HG02943 (cell line): ENCODE measurements around the gene CCDC54.
"Not testable (repeated sequence)": the region's sequence is repeated elsewhere in the genome, so short reads cannot be mapped to it uniquely, and the experiment has no call there.

Experiments used
- ATAC-seq: cut with Tn5 transposase; IDR thresholded peaks from one replicate; pipeline ENCODE4 v1.9.1; 2021; ENCODE audit warnings: mild to moderate bottlenecking, low read depth, moderate library complexity; ENCODE audit not compliant: unreplicated experiment

Gene CCDC54

GRCh38 chr3:107377151-107377550 lies at the start of gene CCDC54:
Gene CCDC54, plus strand, starts transcription at chr3:107377439. Its CDS starts 149 bp downstream, at chr3:107377588.
- no peak for ATAC-seq

GRCh38 chr3:107328069-107328468 lies 49.2 kb upstream of the CCDC54 start:
- no peak for ATAC-seq

GRCh38 chr3:107329088-107329487 lies 48.2 kb upstream of the CCDC54 start:
- ATAC-seq: no peak

- ATAC-seq: not testable (repeated sequence)
These were observed 37.5 kb upstream of the CCDC54 start for GRCh38 chr3:107339690-107340089.

- no peak for ATAC-seq
These were observed 32.5 kb upstream of the CCDC54 start for GRCh38 chr3:107344722-107345121.

- ATAC-seq: no peak
These were observed 31.3 kb upstream of the CCDC54 start for GRCh38 chr3:107345822-107346405.

GRCh38 chr3:107346564-107346963 lies 30.7 kb upstream of the CCDC54 start:
- no peak for ATAC-seq

- no peak for ATAC-seq
These were observed 29.5 kb upstream of the CCDC54 start for GRCh38 chr3:107347751-107348150.

- no peak for ATAC-seq
These were observed 20.5 kb upstream of the CCDC54 start for GRCh38 chr3:107356706-107357105.

GRCh38 chr3:107361633-107362032 lies 15.6 kb upstream of the CCDC54 start:
- ATAC-seq: no peak

- ATAC-seq: no peak
These were observed 12.2 kb upstream of the CCDC54 start for GRCh38 chr3:107365051-107365450.

- no peak for ATAC-seq
These were observed 10.5 kb upstream of the CCDC54 start for GRCh38 chr3:107366766-107367165.

GRCh38 chr3:107367353-107367752 lies 9.9 kb upstream of the CCDC54 start:
- ATAC-seq: no peak

GRCh38 chr3:107368654-107369398 lies 8.4 kb upstream of the CCDC54 start:
- no peak for ATAC-seq

GRCh38 chr3:107369791-107370190 lies 7.4 kb upstream of the CCDC54 start:
- ATAC-seq: no peak

- ATAC-seq: no peak
These were observed 6.3 kb upstream of the CCDC54 start for GRCh38 chr3:107370907-107371306.

- no peak for ATAC-seq
These were observed 4.7 kb upstream of the CCDC54 start for GRCh38 chr3:107372506-107372905.

GRCh38 chr3:107373896-107374295 lies 3.3 kb upstream of the CCDC54 start:
- no peak for ATAC-seq

GRCh38 chr3:107375682-107376081 lies 1.6 kb upstream of the CCDC54 start:
- no peak for ATAC-seq

GRCh38 chr3:107382631-107383030 lies 5.4 kb downstream of the CCDC54 start:
- no peak for ATAC-seq

- no peak for ATAC-seq
These were observed 7.2 kb downstream of the CCDC54 start for GRCh38 chr3:107384428-107384827.

- no peak for ATAC-seq
These were observed 7.7 kb downstream of the CCDC54 start for GRCh38 chr3:107384907-107385306.
